ACC112 (cell line): Measurements from ENCODE around the gene MAGEA8.
"Not testable (repeated sequence)": the region's sequence is repeated elsewhere in the genome, so short reads cannot be mapped to it uniquely, and the experiment has no call there.

ENCODE experiments used
- H2AFZ ChIP-seq: fragments of 200-600 bp; sonication (generic); one replicate; pipeline ENCODE4 v1.6.0; 2017; ENCODE audit warnings: antibody characterized with exemption, low read length; ENCODE audit not compliant: unreplicated experiment
- H3K27ac ChIP-seq: fragments of 200-600 bp; sonication (generic); 2 replicates; pipeline ENCODE4 v1.5.1; 2014; ENCODE audit warnings: low read depth, mild to moderate bottlenecking, antibody characterized with exemption, low read length, moderate library complexity
- H3K27me3 ChIP-seq: fragments of 200-600 bp; sonication (generic); 2 replicates; pipeline ENCODE4 v1.6.1; 2014; ENCODE audit warnings: mild to moderate bottlenecking, antibody characterized with exemption, low read length, moderate library complexity, mixed read lengths; ENCODE audit not compliant: insufficient read depth
- H3K36me3 ChIP-seq: fragments of 200-600 bp; sonication (generic); 2 replicates; pipeline ENCODE4 v1.6.1; 2016; ENCODE audit warnings: mild to moderate bottlenecking, antibody characterized with exemption, low read length, moderate library complexity, mixed read lengths; ENCODE audit not compliant: insufficient read depth
- H3K4me1 ChIP-seq: fragments of 200-600 bp; sonication (generic); one replicate; pipeline ENCODE4 v1.6.1; 2016; ENCODE audit warnings: low read length, mixed read lengths; ENCODE audit not compliant: insufficient read depth, unreplicated experiment, control insufficient read depth
- H3K4me3 ChIP-seq: fragments of 200-600 bp; sonication (generic); 2 replicates; pipeline ENCODE4 v1.5.1; 2014; ENCODE audit warnings: mild to moderate bottlenecking, low read depth, low read length
- H3K79me2 ChIP-seq: fragments of 200-600 bp; sonication (generic); one replicate; pipeline ENCODE4 v1.6.0; 2016; ENCODE audit warnings: low read length; ENCODE audit not compliant: control insufficient read depth, unreplicated experiment, insufficient read depth

Gene MAGEA8

DNA sequence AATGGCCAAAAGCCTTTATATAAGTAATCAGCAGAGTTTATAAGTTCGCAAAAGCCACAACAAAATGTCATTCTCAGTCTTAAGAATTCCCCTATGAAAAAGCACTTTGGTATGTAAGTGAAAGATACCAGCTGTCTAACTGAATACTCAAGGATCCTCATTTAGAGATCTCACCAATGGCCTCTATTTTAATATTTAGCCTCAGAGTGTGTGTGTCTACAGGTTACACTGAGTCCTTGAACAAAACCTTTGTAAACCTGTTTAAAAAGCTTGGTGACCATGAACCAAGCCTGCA, 46.9 kb downstream of the MAGEA8 start:
- H3K27me3 ChIP-seq, H3K79me2 ChIP-seq, H3K4me3 ChIP-seq, H3K4me1 ChIP-seq, H2AFZ ChIP-seq, H3K27ac ChIP-seq, H3K36me3 ChIP-seq: not testable (repeated sequence)

- not testable (repeated sequence) for H3K79me2 ChIP-seq, H2AFZ ChIP-seq, H3K36me3 ChIP-seq, H3K27ac ChIP-seq, H3K4me3 ChIP-seq, H3K27me3 ChIP-seq, H3K4me1 ChIP-seq
Measured at GRCh38 chrX:149928635-149929034, 47.7 kb downstream of the MAGEA8 start.

DNA sequence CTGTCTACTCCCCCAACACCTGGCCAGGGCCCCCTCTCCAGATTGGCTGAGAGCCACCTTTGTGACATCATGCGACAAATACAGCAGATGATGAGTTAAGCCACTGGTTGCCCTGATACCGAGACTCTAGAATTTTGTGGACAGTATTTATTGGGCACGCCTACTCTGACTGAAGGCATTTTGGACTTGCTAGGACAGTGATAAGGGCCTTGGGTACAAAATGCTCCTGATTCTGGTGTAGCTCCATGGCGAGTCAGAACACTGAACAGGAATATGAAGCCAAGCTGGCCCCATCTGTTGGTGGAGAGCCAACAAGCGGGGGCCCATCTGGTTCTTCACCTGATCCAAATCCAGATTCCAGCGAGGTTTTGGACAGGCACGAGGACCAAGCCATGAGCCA, 48.4 kb downstream of the MAGEA8 start, which contains the start of gene HSFX4:
Gene HSFX4, plus strand, starts transcription at position 174 of the 400 bp plus-strand sequence. Its CDS starts 72 bp downstream, at position 246.
- H3K36me3 ChIP-seq, H3K27ac ChIP-seq, H3K4me1 ChIP-seq, H3K27me3 ChIP-seq, H3K79me2 ChIP-seq, H2AFZ ChIP-seq, H3K4me3 ChIP-seq: not testable (repeated sequence)

DNA sequence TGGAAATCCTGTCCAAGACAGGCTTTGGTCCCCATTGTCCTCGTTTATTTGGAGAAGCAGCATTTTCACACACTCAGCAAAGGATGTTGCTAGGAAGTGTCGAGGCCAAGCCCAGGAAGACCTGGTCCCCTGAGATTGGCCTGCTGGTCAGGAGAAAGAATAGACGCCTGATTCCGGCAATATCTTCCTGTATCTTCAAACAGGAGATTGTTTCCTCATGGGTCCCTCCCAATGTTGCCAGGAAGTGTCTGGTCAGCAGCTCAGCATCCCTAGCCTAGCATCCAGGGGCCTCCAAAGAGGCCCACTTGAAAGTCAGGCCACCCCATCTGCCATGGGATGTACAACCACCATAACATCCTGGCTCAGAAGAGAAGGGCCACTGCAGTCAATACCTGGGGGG, 50.4 kb downstream of the MAGEA8 start:
- not testable (repeated sequence) for H3K4me3 ChIP-seq, H3K79me2 ChIP-seq, H3K4me1 ChIP-seq, H2AFZ ChIP-seq, H3K27ac ChIP-seq, H3K27me3 ChIP-seq, H3K36me3 ChIP-seq

- H3K27me3 ChIP-seq, H2AFZ ChIP-seq, H3K27ac ChIP-seq, H3K4me1 ChIP-seq, H3K79me2 ChIP-seq, H3K4me3 ChIP-seq, H3K36me3 ChIP-seq: not testable (repeated sequence)
Measured at GRCh38 chrX:149932150-149932549, 51.2 kb downstream of the MAGEA8 start.

GRCh38 chrX:149932970-149933369, 52.0 kb downstream of the MAGEA8 start:
- H3K4me3 ChIP-seq, H3K27ac ChIP-seq, H3K36me3 ChIP-seq, H2AFZ ChIP-seq, H3K4me1 ChIP-seq, H3K27me3 ChIP-seq, H3K79me2 ChIP-seq: not testable (repeated sequence)

GRCh38 chrX:149933547-149933946, 52.6 kb downstream of the MAGEA8 start:
- H3K4me3 ChIP-seq, H3K36me3 ChIP-seq: not testable (repeated sequence)

More at GRCh38 chrX:149933547-149933946, 52.6 kb downstream of the MAGEA8 start:
- not testable (repeated sequence) for H3K27ac ChIP-seq, H3K4me1 ChIP-seq, H2AFZ ChIP-seq, H3K27me3 ChIP-seq
- peaks cover 11% of the 10 kb centered on the region for H3K79me2 ChIP-seq
